ENCODE results near the gene C11orf65. TPM values are rescaled to one million over a fixed set of nuclear protein-coding genes. Genes with fewer than 3 reads are reported as not detected.
"Not testable (repeated sequence)": the region's sequence is repeated elsewhere in the genome, so short reads cannot be mapped to it uniquely, and the experiment has no call there.

Gene C11orf65
- total RNA-seq, 1 donor from 2014 or later = 0.57 TPM

- Mint-ChIP-seq H3K36me3 (ENCODE audit: low read depth) (no peaks in the 10 kb centered on the region), H3K9me3 (no peaks in the 10 kb centered on the region), H3K4me1 (ENCODE audit: low read depth) (no peaks in the 10 kb centered on the region), H3K4me3 (no peak overlapping the region), H3K27ac (no peak overlapping the region), H3K27me3 (ENCODE audit: insufficient read depth) (peaks cover 2% of the 10 kb centered on the region)
- intact Hi-C loops (cut with micrococcal nuclease) = no loop called here
- DNase-seq (ENCODE audit: low spot score) = no peak
Measured at GRCh38 chr11:108394744-108395284, 72.5 kb downstream of the C11orf65 start.

GRCh38 chr11:108393046-108393445 lies 74.3 kb downstream of the C11orf65 start:
- intact Hi-C loops (cut with micrococcal nuclease) = no loop called here
- no peaks in the 10 kb centered on the region for H3K4me1 Mint-ChIP-seq (ENCODE audit: low read depth)
- H3K27me3 Mint-ChIP-seq (ENCODE audit: insufficient read depth) = peaks cover 2% of the 10 kb centered on the region
- DNase-seq (ENCODE audit: low spot score) = no peak
- no peak overlapping the region for H3K4me3 Mint-ChIP-seq
- H3K9me3 Mint-ChIP-seq = no peaks in the 10 kb centered on the region
- no peak overlapping the region for H3K27ac Mint-ChIP-seq
- H3K36me3 Mint-ChIP-seq (ENCODE audit: low read depth) = no peaks in the 10 kb centered on the region

GRCh38 chr11:108392353-108392752 lies 75.0 kb downstream of the C11orf65 start:
- DNase-seq (ENCODE audit: low spot score) = no peak
- Mint-ChIP-seq H3K36me3 (ENCODE audit: low read depth) (no peaks in the 10 kb centered on the region), H3K4me3 (no peak overlapping the region), H3K27ac (no peak overlapping the region), H3K9me3 (no peaks in the 10 kb centered on the region), H3K27me3 (ENCODE audit: insufficient read depth) (peaks cover 1% of the 10 kb centered on the region), H3K4me1 (ENCODE audit: low read depth) (no peaks in the 10 kb centered on the region)
- intact Hi-C loops (cut with micrococcal nuclease) = no loop called here

- H3K27me3 Mint-ChIP-seq (ENCODE audit: insufficient read depth) = no peaks in the 10 kb centered on the region
- H3K4me1 Mint-ChIP-seq (ENCODE audit: low read depth) = no peaks in the 10 kb centered on the region
- DNase-seq (ENCODE audit: low spot score) = no peak
- H3K9me3 Mint-ChIP-seq = no peaks in the 10 kb centered on the region
- intact Hi-C loops (cut with micrococcal nuclease) = no loop called here
- no peak overlapping the region for H3K4me3 Mint-ChIP-seq
- H3K27ac Mint-ChIP-seq = no peak overlapping the region
- H3K36me3 Mint-ChIP-seq (ENCODE audit: low read depth) = no peaks in the 10 kb centered on the region
Measured at GRCh38 chr11:108388576-108388975, 78.8 kb downstream of the C11orf65 start.

- DNase-seq (ENCODE audit: low spot score); H3K27me3 Mint-ChIP-seq (ENCODE audit: insufficient read depth); H3K4me3 Mint-ChIP-seq; H3K4me1 Mint-ChIP-seq (ENCODE audit: low read depth); H3K27ac Mint-ChIP-seq; H3K36me3 Mint-ChIP-seq (ENCODE audit: low read depth); intact Hi-C loops (cut with micrococcal nuclease); H3K9me3 Mint-ChIP-seq: not testable (repeated sequence)
Measured at GRCh38 chr11:108373505-108373904, 93.8 kb downstream of the C11orf65 start.

GRCh38 chr11:108370990-108371389 lies 96.3 kb downstream of the C11orf65 start:
- no peak for DNase-seq (ENCODE audit: low spot score)
- H3K4me1 Mint-ChIP-seq (ENCODE audit: low read depth) = no peaks in the 10 kb centered on the region
- intact Hi-C loops (cut with micrococcal nuclease) = no loop called here
- H3K27ac Mint-ChIP-seq = no peak overlapping the region
- H3K9me3 Mint-ChIP-seq = peaks cover 4% of the 10 kb centered on the region
- H3K4me3 Mint-ChIP-seq = no peak overlapping the region
- H3K27me3 Mint-ChIP-seq (ENCODE audit: insufficient read depth) = no peaks in the 10 kb centered on the region
- H3K36me3 Mint-ChIP-seq (ENCODE audit: low read depth) = peaks cover 10% of the 10 kb centered on the region

GRCh38 chr11:108370315-108370714 lies 97.0 kb downstream of the C11orf65 start:
- no peaks in the 10 kb centered on the region for H3K4me1 Mint-ChIP-seq (ENCODE audit: low read depth)
- H3K4me3 Mint-ChIP-seq = no peak overlapping the region
- peaks cover 13% of the 10 kb centered on the region for H3K36me3 Mint-ChIP-seq (ENCODE audit: low read depth)
- DNase-seq (ENCODE audit: low spot score) = no peak
- no peaks in the 10 kb centered on the region for H3K27me3 Mint-ChIP-seq (ENCODE audit: insufficient read depth)
- H3K27ac Mint-ChIP-seq = no peak overlapping the region
- H3K9me3 Mint-ChIP-seq = peaks cover 4% of the 10 kb centered on the region
- intact Hi-C loops (cut with micrococcal nuclease) = no loop called here

- DNase-seq (ENCODE audit: low spot score) = no peak
- no peaks in the 10 kb centered on the region for H3K27me3 Mint-ChIP-seq (ENCODE audit: insufficient read depth)
- no peak overlapping the region for H3K27ac Mint-ChIP-seq
- H3K4me1 Mint-ChIP-seq (ENCODE audit: low read depth) = no peaks in the 10 kb centered on the region
- no peaks in the 10 kb centered on the region for H3K9me3 Mint-ChIP-seq
- intact Hi-C loops (cut with micrococcal nuclease) = no loop called here
- H3K36me3 Mint-ChIP-seq (ENCODE audit: low read depth) = peaks cover 22% of the 10 kb centered on the region
- no peak overlapping the region for H3K4me3 Mint-ChIP-seq
Measured at GRCh38 chr11:108369064-108369463, 98.3 kb downstream of the C11orf65 start.

- no peak overlapping the region for H3K27ac Mint-ChIP-seq
- intact Hi-C loops (cut with micrococcal nuclease) = no loop called here
- peaks cover 24% of the 10 kb centered on the region for H3K36me3 Mint-ChIP-seq (ENCODE audit: low read depth)
Measured at GRCh38 chr11:108368134-108368533, 99.2 kb downstream of the C11orf65 start.

GRCh38 chr11:108364159-108364558 lies 103.2 kb downstream of the C11orf65 start:
- no peak overlapping the region for H3K27ac Mint-ChIP-seq
- no peak overlapping the region for H3K4me3 Mint-ChIP-seq
- peaks cover 24% of the 10 kb centered on the region for H3K36me3 Mint-ChIP-seq (ENCODE audit: low read depth)
- no peaks in the 10 kb centered on the region for H3K27me3 Mint-ChIP-seq (ENCODE audit: insufficient read depth)
- H3K9me3 Mint-ChIP-seq = peaks cover 5% of the 10 kb centered on the region
- intact Hi-C loops (cut with micrococcal nuclease) = no loop called here
- no peaks in the 10 kb centered on the region for H3K4me1 Mint-ChIP-seq (ENCODE audit: low read depth)
- DNase-seq (ENCODE audit: low spot score) = no peak

More at GRCh38 chr11:108368134-108368533, 99.2 kb downstream of the C11orf65 start:
- Mint-ChIP-seq H3K4me1 (ENCODE audit: low read depth) (no peaks in the 10 kb centered on the region), H3K27me3 (ENCODE audit: insufficient read depth) (no peaks in the 10 kb centered on the region), H3K4me3 (no peak overlapping the region), H3K9me3 (no peaks in the 10 kb centered on the region)
- DNase-seq (ENCODE audit: low spot score) = no peak

GRCh38 chr11:108351468-108351867 lies 115.9 kb downstream of the C11orf65 start:
- intact Hi-C loops (cut with micrococcal nuclease) = no loop called here
- no peak overlapping the region for H3K4me3 Mint-ChIP-seq
- H3K27me3 Mint-ChIP-seq (ENCODE audit: insufficient read depth) = no peaks in the 10 kb centered on the region
- H3K27ac Mint-ChIP-seq = no peak overlapping the region
- no peaks in the 10 kb centered on the region for H3K4me1 Mint-ChIP-seq (ENCODE audit: low read depth)
- no peak for DNase-seq (ENCODE audit: low spot score)
- no peaks in the 10 kb centered on the region for H3K9me3 Mint-ChIP-seq
- H3K36me3 Mint-ChIP-seq (ENCODE audit: low read depth) = peaks cover 45% of the 10 kb centered on the region

- Mint-ChIP-seq H3K27me3 (ENCODE audit: insufficient read depth) (no peaks in the 10 kb centered on the region), H3K4me1 (ENCODE audit: low read depth) (no peaks in the 10 kb centered on the region), H3K27ac (no peak overlapping the region), H3K9me3 (no peaks in the 10 kb centered on the region), H3K4me3 (no peak overlapping the region), H3K36me3 (ENCODE audit: low read depth) (peaks cover 23% of the 10 kb centered on the region)
- intact Hi-C loops (cut with micrococcal nuclease) = no loop called here
- no peak for DNase-seq (ENCODE audit: low spot score)
Measured at GRCh38 chr11:108346451-108346850, 120.9 kb downstream of the C11orf65 start.

GRCh38 chr11:108345767-108346166 lies 121.6 kb downstream of the C11orf65 start:
- no peak for DNase-seq (ENCODE audit: low spot score)
- H3K36me3 Mint-ChIP-seq (ENCODE audit: low read depth) = peaks cover 21% of the 10 kb centered on the region
- no peaks in the 10 kb centered on the region for H3K27me3 Mint-ChIP-seq (ENCODE audit: insufficient read depth)
- H3K27ac Mint-ChIP-seq = no peak overlapping the region
- no peaks in the 10 kb centered on the region for H3K4me1 Mint-ChIP-seq (ENCODE audit: low read depth)
- no peaks in the 10 kb centered on the region for H3K9me3 Mint-ChIP-seq
- intact Hi-C loops (cut with micrococcal nuclease) = no loop called here
- no peak overlapping the region for H3K4me3 Mint-ChIP-seq

- H3K36me3 Mint-ChIP-seq (ENCODE audit: low read depth) = peaks cover 11% of the 10 kb centered on the region
- no peak overlapping the region for H3K4me3 Mint-ChIP-seq
- H3K27ac Mint-ChIP-seq = no peak overlapping the region
- H3K9me3 Mint-ChIP-seq = no peaks in the 10 kb centered on the region
- H3K27me3 Mint-ChIP-seq (ENCODE audit: insufficient read depth) = no peaks in the 10 kb centered on the region
- DNase-seq (ENCODE audit: low spot score) = no peak
- intact Hi-C loops (cut with micrococcal nuclease) = loop anchor here (5.0 kb wide), 1 partner anchor 304 kb away; no protein-coding TSS in a partner anchor
- H3K4me1 Mint-ChIP-seq (ENCODE audit: low read depth) = peaks cover 6% of the 10 kb centered on the region
Measured at GRCh38 chr11:108343714-108344113, 123.6 kb downstream of the C11orf65 start.
